DMS53 (cell line): ENCODE data around the gene PRDM5.

Experiments used
- DNase-seq: peaks from one replicate; lab custom pipeline; 2025; lab: John Stamatoyannopoulos, UW

Gene PRDM5

DNA sequence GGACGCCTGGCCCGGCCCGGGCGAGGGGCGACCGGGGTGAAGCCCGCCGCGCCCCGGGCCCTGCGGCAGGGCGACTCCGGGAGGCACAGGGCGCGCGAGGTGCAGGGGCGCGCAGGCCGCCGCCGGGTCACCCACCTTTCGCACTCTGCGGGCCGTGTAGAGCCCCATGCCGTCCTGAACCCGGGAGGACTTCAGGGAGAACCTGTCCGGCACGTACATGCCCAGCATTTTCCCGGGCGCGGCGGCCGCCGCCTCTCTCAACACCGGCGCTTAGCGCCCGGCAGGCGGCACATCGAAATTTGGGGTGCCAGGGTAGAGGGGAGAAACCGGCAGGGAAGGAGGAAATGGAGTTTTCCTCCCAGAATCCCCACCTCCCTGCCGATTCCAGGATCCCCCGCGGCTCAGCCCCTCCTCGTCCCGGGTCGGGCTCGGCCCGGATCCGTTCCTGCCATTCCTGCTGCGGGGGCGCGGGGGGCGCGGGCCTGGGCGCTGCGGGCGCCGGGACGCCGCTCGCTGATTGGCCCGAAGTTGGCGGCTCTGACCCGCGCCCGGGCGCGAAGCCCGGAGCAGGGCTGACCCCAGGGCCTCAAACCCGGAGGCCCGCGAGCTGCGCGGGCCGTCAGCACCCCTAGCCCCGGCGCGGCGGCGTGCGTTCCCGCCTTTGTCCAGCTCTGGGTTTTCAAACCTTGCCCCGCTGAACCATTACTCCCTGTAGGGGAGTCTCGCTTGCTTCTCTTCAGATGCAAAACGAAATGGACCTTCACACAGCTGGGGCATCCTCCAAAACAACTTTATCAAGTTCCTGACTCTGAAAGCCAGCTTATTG, at the start of gene PRDM5:
Gene PRDM5, minus strand, starts transcription at position 346 of the 826 bp plus-strand sequence. Its CDS starts 118 bp downstream, at position 228.
- peak; percentile 68 for DNase-seq

- peak; percentile 35 for DNase-seq
Measured at GRCh38 chr4:120971884-120972283, 49.4 kb upstream of the PRDM5 start.

- DNase-seq, result no peak
Measured at GRCh38 chr4:120965938-120966337, 43.4 kb upstream of the PRDM5 start.

DNA sequence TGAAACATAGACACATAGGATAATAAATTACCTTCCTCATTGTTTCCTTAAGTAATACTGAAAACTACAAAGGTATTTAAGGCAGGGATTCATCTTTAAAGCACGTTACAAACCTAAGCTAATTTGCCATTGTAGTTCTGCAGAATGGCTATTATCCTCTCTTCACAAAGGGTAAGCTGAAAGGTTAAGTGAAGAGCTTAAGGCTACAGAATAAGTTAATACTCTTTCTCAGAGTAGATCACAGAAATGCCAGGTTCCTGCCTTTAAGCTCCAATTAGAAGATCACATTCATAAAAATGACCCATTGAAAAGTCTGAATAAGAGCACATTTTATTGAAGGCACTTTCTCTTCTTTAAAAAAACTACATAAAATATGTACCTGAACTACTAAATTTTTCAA, 42.1 kb upstream of the PRDM5 start:
- DNase-seq, result no peak

DNA sequence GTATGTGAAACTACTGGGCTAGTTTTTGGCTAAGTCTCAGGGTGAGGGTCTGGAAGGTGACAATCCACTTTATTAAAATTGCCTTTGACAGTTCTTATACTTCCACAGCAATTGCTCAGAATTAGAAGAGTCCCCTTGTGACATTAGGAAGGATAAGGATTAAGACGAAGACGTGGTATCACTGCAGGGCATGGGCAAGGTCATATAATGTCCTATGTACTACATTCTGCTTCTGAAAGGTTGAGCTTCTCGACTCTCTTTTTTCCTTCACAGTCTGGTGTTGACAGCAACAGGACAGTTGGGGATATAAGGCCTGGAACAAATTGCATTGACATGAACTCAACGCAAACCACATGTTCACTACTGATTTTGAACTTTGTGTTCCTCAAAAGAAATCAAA, 40.9 kb upstream of the PRDM5 start:
- DNase-seq, result no peak

DNA sequence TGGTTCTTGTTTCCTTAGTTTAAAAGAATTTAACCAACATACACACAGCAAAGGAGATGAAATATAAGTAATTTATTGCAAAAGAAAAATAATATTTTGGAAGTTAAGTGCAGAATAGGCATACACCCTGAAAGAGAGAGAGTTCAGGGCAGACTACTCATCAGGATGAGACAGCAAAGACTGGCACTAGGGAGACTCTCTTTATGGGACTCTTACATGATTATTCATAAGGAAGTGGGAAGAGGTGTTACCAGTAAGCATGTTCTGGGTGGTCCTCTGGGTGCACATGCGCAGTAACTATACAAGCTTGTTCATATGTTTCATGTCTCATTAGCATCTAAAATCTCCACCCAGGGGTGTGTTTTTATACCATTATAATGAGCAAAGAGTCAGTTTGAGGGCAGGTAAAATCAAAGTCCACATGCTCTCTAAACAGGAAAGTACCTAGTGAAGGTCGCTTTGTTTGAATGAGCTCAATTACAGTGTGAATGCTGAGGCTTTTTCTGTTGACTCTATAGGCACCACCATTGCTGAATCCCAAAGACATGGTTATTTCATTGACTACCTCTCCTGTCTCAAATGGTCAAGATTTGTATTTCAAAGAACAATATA, 38.2 kb upstream of the PRDM5 start:
- no peak for DNase-seq

GRCh38 chr4:120948382-120948781, 25.9 kb upstream of the PRDM5 start:
- peak; percentile 58 for DNase-seq

GRCh38 chr4:120942776-120943175, 20.2 kb upstream of the PRDM5 start:
- no peak for DNase-seq

DNA sequence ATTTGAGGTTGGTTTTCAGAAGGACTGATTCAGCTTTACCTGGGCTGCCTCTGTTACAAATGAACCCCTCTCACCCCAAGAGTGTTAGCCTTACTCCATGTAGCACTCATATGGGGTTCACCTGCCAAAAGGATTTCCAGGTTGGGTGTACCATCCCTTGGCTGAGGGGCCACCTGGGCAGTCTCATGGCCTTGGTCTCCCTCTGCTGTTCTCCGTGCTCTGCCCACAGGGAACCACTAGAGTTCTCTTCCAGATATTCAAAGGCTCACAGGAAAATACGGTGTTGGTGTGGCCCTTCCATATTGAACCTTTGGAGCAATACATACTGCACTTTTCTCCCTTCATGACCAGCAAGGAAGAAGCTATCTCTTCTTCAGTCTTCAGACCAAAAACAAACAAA, 18.0 kb upstream of the PRDM5 start:
- no peak for DNase-seq

GRCh38 chr4:120939693-120940092, 17.2 kb upstream of the PRDM5 start:
- DNase-seq, result no peak

- DNase-seq, result no peak
Measured at GRCh38 chr4:120929847-120930246, 7.3 kb upstream of the PRDM5 start.

DNA sequence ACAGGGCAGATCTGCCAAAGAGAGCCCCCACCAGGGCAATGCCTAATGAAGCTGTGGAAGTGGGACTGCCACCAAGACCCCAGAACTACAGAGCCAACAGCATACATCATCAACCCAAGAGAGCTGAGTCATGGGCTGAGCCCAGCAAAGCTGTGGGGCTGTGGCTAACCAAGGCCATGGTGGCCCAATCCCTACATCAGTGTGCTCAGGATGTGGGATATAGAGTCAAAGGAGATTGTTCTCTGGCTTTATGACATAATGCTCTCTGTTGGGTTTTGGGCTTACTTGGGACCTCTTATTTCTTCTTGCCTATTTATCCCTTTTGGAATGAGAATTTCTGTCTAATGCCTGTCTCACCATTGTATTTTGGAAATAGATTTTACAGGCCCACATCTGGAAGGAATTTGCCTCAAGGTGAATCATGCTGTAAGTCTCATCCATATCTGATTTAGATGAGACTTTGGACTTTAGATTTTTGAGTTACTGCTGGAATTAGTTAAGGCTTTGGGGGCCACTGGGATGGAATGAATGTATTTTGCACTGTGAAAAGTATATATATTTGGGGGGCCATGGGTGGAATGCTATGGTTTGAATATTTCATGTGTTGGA, 5.4 kb upstream of the PRDM5 start:
- no peak for DNase-seq

- DNase-seq, result no peak
Measured at GRCh38 chr4:120926358-120927025, 4.0 kb upstream of the PRDM5 start.

DNA sequence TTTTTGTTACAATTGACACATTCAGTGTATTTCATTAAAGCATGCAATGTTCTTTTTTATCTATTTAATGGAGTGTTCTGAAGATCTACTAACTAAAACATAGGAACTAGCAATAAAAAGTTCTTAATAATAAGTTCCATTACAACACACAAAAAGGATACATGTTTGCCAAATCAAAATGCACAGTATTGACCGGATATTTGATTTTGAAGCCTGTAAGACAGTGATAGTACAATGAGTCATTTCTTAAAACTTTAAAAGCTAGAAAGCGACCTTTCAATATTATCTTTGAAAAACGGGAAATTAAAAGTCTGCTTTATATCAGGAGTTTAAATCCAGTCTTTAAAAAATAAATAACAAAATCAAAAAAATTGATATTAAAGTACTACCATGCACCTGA, 2.4 kb upstream of the PRDM5 start:
- DNase-seq, result no peak

GRCh38 chr4:120923207-120923522, 639 bp upstream of the PRDM5 start:
- no peak for DNase-seq

- peak; percentile 73 for DNase-seq
Measured at GRCh38 chr4:120921456-120922380, 808 bp downstream of the PRDM5 start.

DNA sequence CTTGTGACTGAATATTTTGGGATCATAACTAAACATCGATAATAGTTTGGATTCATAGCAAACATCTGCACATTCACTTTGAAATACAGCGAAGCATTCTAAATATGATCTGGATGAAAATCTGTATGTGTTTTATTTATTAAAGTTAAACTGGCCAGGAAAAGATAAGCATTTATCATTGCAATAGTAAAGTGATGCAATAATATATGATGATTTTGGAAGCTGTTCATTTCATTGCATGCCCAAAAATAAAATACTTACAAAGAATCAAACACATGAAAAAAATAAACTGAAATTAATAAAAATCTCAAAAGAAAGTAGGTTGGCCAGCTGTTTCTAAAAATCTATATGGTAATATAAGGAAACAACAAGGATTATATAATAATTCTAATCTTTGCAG, 1.9 kb downstream of the PRDM5 start:
- DNase-seq, result no peak

DNA sequence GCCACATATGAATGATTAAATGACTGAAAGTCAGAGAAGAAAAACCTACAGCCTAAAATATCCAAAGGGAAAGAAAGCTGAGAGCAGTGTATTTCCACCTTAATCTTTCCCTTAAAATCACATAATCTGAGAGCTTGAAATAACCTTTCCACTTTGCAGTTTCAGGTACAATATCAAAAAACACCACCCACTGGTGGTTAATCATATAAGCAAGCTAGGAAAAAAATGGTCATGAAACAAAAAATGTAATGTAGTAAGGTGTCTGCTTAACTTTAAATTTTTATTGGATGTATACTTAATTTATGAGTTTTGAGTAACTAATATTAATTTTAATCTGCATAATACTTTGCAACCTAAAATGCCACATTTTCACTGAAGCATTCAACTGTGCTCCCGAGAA, 3.2 kb downstream of the PRDM5 start:
- DNase-seq, result peak; percentile 10

GRCh38 chr4:120918788-120919187, 3.7 kb downstream of the PRDM5 start:
- no peak for DNase-seq

DNA sequence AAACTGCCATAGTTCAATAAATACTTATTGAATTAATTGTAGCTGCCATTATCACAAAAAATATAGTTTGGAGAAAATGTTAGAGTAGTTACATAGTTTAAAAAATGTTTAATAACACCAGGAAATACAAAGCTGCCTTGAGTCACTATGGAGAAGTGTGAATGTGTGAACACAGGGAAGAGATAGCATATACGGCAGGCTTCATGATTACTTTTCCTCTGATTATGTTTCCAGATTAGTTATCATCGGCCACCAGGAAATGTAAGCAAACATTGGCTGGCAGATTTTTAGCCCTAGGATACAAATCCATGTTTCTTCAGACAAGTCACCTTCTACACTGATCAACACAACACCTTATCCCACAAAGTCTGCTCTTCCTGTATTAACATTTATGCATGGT, 4.4 kb downstream of the PRDM5 start:
- DNase-seq, result no peak

DNA sequence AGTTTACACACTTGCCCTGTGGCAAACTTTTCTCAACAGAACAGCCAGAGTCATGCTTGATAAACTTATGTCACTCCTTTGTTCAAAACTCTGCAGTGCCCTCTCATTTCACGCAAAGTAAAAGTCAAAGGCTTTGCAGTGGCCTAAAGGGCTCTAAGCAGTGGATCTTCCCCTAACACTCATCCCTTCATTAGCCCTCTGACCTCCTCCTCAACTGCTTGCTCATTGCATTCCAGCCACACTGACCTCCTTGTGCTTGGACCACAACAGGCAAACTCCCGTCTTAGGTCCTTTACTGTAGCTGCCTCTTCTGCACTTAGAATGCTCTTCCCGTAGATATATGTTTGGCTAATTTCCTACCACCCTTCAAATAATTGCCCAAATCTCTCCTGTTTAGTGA, 5.6 kb downstream of the PRDM5 start:
- DNase-seq, result no peak

DNA sequence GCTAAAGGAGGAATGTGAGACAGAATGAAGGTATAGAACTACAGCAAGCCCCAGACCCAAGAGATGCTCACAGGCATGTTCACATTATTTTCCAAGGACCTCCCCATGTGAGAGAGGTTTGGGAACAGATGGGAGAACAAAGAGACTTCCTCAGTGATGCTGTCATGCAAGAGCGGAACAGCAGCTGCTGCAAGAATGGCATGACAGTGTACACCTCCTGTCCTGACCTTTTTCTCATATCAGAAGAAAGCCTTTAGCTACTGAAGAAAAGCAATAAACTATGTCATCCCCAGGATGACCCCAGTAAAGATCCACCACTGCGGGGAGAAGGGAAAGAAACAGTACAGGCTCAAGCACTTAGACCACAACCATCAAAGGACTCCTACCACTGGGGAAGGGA, 7.2 kb downstream of the PRDM5 start:
- DNase-seq, result peak; percentile 76
